GM21529 (cell line): ENCODE measurements around the gene MEIS2.

Experiments
- ATAC-seq: cut with Tn5 transposase; IDR thresholded peaks from one replicate; pipeline ENCODE4 v1.9.1; 2021; ENCODE audit not compliant: unreplicated experiment

MEIS2 gene

GRCh38 chr15:36940219-36940618 is 160.1 kb downstream of the MEIS2 start:
- ATAC-seq = no peak

DNA sequence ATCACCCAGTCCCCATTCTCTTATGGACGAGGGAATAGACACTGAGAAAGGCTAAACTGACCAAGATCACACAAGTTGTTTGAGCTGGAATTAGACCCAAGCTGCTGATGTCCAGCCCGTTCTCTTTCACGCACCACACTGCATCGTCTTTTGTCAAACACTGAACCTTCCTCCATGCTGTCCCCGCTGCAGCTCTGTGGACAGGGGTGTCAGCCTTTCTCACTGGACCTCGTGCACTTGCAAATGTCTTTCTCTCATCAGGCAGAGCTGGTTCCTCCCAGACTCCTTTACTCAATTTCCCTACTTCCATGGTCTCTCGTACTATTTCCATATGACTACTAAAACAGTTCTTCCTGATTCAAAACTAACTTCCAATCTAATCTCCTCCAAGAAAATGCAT is 161.6 kb downstream of the MEIS2 start:
- ATAC-seq = no peak

DNA sequence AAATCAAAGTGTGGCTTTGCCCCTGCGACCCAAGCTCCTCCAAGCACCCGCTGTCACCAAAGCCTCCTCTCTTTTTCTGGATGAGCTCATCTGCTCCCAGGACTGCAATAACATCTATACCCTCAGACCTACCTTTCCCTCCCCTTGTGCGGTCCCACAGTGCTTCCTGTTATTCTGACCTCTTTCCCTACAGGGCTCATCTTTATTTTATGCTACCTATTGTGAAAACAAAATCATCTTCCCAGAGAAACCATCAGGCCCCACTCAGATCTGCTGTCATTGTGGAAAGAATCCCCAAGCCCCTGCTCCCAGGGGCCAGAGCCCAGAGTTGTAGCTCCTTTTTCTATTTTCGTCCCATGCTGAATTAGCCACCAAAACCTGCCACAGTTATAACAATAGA is 162.2 kb downstream of the MEIS2 start:
- ATAC-seq = no peak

DNA sequence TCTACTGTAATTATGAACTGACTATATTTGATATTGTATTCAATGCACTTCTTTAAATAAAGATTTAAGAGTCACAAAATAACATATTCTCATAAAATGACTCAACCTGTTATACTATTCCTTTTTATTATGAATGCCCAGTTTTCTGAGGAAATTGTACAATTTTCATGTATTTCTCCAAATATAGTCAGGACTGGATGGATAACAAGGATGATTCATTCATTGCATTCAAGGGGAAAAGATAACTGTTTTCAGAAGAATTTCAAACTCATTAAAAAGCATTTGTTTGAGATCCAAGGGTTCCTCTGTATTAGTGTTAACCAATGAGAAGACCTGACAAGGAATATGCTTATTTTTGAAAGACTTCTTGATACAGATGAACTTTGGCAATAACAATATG is 163.7 kb downstream of the MEIS2 start:
- ATAC-seq = no peak

DNA sequence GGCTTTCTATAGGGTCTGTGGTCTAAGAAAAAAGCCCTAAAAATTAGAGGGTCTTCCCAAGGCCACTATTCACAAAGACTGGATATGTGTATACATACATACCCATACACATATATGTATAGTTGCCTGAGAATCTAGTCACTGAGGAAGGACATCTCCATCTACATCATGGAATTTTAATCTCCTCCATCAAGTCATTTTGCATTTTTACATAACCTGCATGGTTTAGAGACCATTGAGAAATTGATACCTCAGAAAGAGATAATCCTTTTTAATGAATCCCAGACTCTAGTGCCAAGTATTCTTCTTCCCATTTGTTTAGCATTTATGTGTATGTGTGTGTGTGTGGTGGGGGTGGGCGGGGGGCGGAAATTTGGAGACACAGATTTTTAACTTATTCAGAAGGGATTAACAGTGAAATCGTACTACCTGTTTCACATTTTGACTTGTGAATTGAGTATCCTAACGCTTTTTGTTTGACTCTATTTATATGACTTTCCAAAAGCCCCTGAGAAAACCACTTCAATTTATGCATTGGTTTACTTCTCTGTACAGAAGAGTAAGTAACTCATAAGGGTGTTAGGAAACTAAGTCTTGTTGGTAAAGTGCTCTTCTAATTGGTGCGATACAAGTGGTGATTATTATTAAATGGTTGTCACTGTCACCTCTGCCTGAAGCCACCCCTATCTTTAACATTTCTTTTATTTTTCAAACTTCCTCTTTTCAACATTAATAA is 166.9 kb downstream of the MEIS2 start:
- ATAC-seq = no peak

DNA sequence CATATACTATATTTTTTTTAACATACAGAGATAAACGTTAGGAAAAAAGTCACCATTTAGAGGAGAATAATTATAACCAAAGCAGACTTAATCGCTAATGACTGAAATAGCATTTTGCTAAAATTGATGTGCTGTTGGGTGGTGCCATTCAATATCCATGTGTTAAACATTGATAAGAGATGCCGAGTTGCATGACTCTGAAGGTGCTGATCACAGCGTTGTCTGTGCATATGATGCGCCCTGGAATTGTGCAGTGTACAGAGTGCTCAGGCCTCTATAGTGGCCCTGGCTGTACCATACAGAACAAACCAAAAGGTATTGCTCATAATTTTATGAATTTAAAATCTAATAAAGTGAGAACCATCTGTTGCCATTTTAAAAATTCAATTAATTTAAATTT is 168.3 kb downstream of the MEIS2 start:
- no peak for ATAC-seq

- ATAC-seq = no peak
Observed at GRCh38 chr15:36931434-36931833, 168.9 kb downstream of the MEIS2 start.

DNA sequence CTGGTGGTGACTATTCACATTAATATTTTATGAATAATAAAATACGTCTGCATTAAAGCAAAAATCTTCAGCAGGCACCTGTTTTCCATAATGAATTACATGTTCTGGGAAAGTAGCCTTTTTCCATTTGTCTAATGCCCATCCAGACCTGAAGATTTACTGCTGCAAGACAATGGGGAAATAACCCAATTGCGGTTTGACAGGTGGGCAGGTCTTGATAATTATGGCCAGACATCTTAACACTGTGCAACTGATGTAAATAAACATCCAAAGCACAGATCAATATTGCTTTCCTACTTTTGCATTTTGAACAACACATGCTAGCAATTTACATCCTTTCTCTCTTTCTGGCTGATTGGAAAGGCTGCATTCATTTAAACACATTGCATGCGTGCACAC is 173.9 kb downstream of the MEIS2 start:
- no peak for ATAC-seq

DNA sequence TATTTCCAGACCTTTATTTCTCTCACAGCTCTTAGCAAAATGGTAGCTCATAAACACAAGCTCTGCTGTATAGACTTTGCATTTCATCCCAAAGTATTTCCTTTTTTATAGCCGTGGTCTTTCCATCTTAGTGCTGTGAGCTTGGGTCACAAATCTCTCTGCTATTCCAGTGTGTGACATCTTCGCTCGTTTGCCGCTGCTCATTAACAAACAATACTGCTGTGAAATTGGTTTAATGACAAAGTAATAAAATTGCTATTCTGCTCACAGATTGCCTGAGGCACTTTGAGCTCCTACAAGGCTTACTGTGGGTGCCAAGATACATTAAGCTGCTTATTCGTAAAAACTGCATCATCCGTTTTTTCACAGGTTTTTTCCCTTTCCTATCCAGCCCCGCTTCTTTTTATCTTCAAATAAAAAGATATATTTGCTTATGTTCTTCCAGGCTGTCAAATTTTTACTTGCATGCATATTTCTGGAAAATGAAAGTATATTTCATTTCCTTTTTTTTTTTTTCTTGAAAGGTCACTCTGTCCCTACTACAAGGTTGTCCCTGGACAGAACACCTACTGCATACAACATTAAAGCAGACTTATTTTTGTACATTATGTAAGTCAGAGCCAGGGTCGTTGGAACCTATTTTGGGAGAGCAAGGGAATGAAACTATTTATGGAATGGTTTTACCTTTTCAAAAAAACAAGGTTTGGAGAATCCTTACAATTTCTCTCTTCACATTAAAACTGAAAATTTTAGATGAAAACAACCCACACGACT is 174.5 kb downstream of the MEIS2 start:
- ATAC-seq = no peak

GRCh38 chr15:36925049-36925448 is 175.3 kb downstream of the MEIS2 start:
- ATAC-seq = no peak

GRCh38 chr15:36924034-36924433 is 176.3 kb downstream of the MEIS2 start:
- no peak for ATAC-seq

DNA sequence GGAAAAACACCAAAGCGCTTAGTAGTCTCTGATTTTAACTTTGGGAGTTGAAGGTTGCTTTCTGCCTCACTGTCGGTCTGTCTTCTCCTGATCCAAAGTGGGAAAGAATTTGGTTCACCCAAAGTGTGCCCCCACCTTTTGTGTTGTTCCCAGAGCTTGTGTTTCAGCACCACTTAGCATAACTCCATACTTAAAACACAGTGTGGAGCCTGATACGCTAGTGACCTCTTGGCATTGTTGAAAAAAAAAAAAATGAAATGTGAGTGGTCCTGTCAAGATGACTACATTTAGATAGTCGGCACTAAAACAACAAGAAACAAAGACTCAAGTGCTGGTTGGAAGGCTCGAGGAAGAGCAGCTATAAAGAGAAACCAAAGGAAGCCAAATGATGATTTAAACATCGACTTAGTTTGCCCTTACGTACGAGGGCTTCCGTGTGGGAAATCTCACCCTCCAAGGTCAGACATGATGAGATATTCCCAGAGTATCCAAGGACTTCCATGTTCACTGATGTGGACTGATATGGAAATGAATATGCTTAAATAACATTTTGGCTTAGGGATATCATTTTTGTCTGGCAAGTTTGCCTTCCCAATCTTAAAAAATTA is 178.8 kb downstream of the MEIS2 start:
- no peak for ATAC-seq

GRCh38 chr15:36917411-36918267 is 182.7 kb downstream of the MEIS2 start:
- ATAC-seq = no peak

GRCh38 chr15:36914960-36915808 is 185.2 kb downstream of the MEIS2 start:
- no peak for ATAC-seq

DNA sequence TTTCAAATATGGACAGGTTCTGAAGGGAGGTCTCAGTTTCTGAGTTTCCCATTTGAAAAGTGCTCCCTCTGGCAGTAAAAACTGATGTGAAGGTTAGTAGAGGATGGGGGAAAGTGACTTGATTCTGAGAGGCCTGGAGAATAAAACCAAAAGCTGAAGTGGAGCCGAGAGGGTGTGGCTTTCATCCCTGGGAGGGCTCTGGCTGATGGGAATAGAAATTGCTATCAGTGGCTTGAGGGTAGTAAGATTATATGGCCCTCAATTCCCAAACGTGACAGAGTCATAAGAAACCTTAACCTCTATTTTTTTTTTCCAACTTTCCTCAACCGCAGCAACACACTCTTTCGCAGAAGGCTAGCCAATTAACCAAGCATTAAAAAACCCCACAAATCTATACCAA is 185.9 kb downstream of the MEIS2 start:
- no peak for ATAC-seq

DNA sequence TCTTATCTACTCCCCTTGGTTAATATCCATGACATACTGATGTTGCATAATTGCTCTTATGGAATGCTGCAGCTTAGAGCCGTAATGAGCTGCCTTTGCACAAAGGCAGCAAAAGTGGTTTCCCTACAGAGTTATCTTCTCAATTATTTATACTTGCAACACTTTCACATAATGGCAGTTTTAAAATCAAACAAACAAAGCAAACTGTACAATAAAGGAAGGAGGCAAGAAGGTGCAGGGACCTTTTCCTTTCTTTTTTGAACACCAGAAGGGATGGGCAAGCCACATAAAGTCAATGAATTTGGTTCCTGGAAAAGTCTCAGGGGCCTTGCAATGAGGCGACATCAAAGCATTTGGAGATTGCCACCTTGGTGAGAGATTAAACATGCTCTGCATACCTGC is 188.0 kb downstream of the MEIS2 start:
- ATAC-seq = no peak

DNA sequence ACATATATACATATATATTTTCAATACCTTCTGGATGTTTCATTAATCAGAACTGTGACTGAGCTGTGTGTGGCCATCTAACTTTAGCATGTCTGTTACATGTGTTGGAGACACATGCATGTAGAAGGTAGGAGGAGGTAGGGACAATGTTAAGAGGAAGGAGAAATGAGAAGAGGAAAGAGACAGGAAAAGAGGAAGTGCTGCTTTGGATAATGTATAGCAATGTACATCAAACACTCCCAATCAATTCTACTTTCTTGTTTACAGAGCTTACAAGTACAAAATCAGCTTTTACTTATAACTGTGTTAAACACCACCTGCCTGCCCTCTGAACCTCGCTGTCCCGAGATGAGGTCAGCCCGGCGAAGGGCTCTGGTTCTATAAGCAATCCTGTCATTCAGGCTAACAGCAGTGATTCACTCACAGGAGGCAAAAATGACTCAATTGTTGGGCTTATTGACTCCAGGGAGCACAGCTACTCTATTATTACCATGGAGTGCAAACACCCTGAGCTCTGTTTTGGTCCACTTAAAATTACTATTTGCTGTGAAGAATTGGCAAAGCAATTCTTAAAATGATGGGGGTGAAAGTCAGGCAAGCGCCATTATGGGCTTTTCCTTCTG is 188.9 kb downstream of the MEIS2 start:
- ATAC-seq = no peak

DNA sequence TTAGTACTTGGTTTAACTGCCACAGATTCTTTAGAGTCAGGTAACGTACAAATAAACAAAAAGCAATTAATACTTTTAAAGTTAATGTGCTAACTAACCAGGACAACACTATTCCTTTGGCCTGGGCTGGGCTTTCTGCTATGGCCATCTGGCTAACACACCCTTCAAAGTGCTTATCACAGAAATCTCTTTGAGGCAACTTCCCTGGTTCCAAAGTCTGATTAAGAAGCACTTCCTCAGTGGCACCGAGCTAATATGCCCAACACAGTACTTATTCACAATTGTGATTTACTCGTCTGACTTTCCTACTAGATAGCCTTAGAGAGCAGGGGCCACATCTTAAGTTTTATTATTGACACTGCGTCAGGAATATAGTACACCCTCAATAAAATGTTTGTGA is 191.4 kb downstream of the MEIS2 start:
- no peak for ATAC-seq

- ATAC-seq = no peak
Observed at GRCh38 chr15:36907295-36907694, 193.1 kb downstream of the MEIS2 start.

DNA sequence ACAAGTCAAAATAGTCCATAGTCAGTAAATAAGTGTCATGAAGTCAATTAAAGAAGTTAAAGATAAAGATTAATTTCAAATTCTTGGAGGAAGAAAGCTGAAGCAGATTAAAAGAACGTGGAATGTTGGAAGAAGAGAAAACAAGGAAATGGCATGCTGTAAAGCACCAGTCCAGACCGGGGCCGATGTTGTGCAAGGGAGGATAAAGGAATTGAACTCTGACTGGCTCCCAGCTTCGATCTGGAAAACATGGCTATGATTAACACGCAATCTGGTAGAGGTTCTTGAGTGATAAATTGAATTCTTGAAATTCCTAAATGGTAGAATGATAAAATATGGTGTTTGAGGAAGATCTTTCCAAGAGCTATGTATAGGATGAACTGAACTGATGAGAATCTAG is 194.4 kb downstream of the MEIS2 start:
- no peak for ATAC-seq
